Calu3 (cell line): ENCODE results near the gene MYO1H. TPM values are rescaled to one million over a fixed set of nuclear protein-coding genes. Genes with fewer than 3 reads are reported as not detected.

Source experiments
- BruUV-seq: library from RNA; stranded (reverse); fragments of 400-500 nt; replicated peaks from 2 replicates; lab custom pipeline; 2021; lab: Mats Ljungman, UMichigan
- CTCF ChIA-PET: fragments of 300-600 bp; sonication (Branson Sonifier 250); formaldehyde crosslinking; loops from one replicate; lab custom pipeline; 2022; ENCODE audit warnings: antibody characterized with exemption; lab: Charles Lee
- DNase-seq: peaks from one replicate; pipeline ENCODE4 v3.0.0; 2022
- H3K27ac Mint-ChIP-seq: one replicate; pipeline ENCODE4 v1.8.0; 2022; ENCODE audit warnings: mixed read lengths; ENCODE audit not compliant: unreplicated experiment
- H3K27me3 Mint-ChIP-seq: one replicate; pipeline ENCODE4 v1.8.0; 2022; ENCODE audit warnings: mixed read lengths; ENCODE audit not compliant: unreplicated experiment
- H3K36me3 Mint-ChIP-seq: one replicate; pipeline ENCODE4 v1.8.0; 2022; ENCODE audit warnings: mild to moderate bottlenecking, moderate library complexity, mixed read lengths; ENCODE audit not compliant: insufficient read depth, unreplicated experiment
- H3K4me1 Mint-ChIP-seq: one replicate; pipeline ENCODE4 v1.8.0; 2022; ENCODE audit warnings: mild to moderate bottlenecking, low read depth, mixed read lengths; ENCODE audit not compliant: unreplicated experiment
- H3K4me3 Mint-ChIP-seq: one replicate; pipeline ENCODE4 v1.8.0; 2022; ENCODE audit warnings: mild to moderate bottlenecking, low read depth, moderate library complexity, mixed read lengths; ENCODE audit not compliant: unreplicated experiment
- H3K9me3 Mint-ChIP-seq: one replicate; pipeline ENCODE4 v1.8.0; 2022; ENCODE audit warnings: low read depth, mixed read lengths; ENCODE audit not compliant: unreplicated experiment
- intact Hi-C: fragments of 100-400 bp; cut with micrococcal nuclease; formaldehyde crosslinking; loops from one replicate; pipeline ENCODE4 v1.10.0; 2022; ENCODE audit not compliant: unreplicated experiment
- total RNA-seq: library from RNA; stranded (reverse); gene quantifications from 2 replicates; pipeline ENCODE4 v1.2.3, GENCODE V29; 2022
- TF ChIP-seq, protein P1 (sequence below): fragments of 200-600 bp; IDR thresholded peaks from one replicate; pipeline ENCODE4 v1.8.0; 2022; ENCODE audit warnings: antibody characterized with exemption; ENCODE audit not compliant: unreplicated experiment

Gene MYO1H
- total RNA-seq, 1 experiment from 2014 or later, result not detected

DNA sequence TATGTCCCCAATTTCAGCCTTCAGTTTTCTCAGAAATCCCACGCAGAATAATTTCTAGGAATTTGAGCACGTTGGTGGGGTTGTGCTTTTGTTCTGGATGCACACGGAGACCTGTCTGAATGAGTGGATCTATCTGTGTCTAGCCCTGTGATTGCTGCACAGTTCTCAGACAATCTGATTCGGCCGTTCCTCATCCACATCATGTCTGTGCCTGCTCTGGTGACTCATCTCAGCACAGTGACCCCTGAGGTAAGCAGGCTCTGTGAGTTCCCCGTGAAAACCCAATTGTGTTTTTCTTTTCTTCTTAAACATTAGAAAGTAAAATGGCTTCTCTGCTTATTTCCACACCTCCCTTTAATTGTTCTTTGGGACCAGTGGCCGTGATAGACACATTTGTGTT lies 150.0 kb downstream of the MYO1H start:
- no peak overlapping the region for H3K27ac Mint-ChIP-seq
- no TSS peak for BruUV-seq
- H3K9me3 Mint-ChIP-seq, result no peaks in the 10 kb centered on the region
- intact Hi-C loops, result no loop called here
- H3K4me1 Mint-ChIP-seq, result no peaks in the 10 kb centered on the region
- TF ChIP-seq, protein P1, sequence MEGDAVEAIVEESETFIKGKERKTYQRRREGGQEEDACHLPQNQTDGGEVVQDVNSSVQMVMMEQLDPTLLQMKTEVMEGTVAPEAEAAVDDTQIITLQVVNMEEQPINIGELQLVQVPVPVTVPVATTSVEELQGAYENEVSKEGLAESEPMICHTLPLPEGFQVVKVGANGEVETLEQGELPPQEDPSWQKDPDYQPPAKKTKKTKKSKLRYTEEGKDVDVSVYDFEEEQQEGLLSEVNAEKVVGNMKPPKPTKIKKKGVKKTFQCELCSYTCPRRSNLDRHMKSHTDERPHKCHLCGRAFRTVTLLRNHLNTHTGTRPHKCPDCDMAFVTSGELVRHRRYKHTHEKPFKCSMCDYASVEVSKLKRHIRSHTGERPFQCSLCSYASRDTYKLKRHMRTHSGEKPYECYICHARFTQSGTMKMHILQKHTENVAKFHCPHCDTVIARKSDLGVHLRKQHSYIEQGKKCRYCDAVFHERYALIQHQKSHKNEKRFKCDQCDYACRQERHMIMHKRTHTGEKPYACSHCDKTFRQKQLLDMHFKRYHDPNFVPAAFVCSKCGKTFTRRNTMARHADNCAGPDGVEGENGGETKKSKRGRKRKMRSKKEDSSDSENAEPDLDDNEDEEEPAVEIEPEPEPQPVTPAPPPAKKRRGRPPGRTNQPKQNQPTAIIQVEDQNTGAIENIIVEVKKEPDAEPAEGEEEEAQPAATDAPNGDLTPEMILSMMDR, result no peak
- no peaks in the 10 kb centered on the region for H3K27me3 Mint-ChIP-seq
- CTCF ChIA-PET, result no interaction called here
- no peak for DNase-seq
- peaks cover 13% of the 10 kb centered on the region for H3K36me3 Mint-ChIP-seq
- no peak overlapping the region for H3K4me3 Mint-ChIP-seq

Other genes with a start within 250 kb of the MYO1H start
- 6.2 and 6.8 TPM in 2 replicates for gene ACACB, start 231.3 kb upstream of the MYO1H start, total RNA-seq
- not detected in 2 replicates for gene FOXN4, start 38.6 kb upstream of the MYO1H start, total RNA-seq
- 56.7 and 59.0 TPM in 2 replicates for gene KCTD10, start 129.4 kb downstream of the MYO1H start, total RNA-seq
- 48.6 and 59.2 TPM in 2 replicates for gene UBE3B, start 129.7 kb downstream of the MYO1H start, total RNA-seq
- 70.2 and 82.8 TPM in 2 replicates for gene MMAB, start 225.6 kb downstream of the MYO1H start, total RNA-seq
- 41.6 and 46.7 TPM in 2 replicates for gene MVK, start 225.9 kb downstream of the MYO1H start, total RNA-seq